Common myeloid progenitor, CD34-positive (primary cell): ENCODE data around the gene YJEFN3. TPM values are rescaled to one million over a fixed set of nuclear protein-coding genes. Genes with fewer than 3 reads are reported as not detected.

Source experiments
- CTCF ChIA-PET: fragments of 350-600 bp; sonication (Branson Sonifier 250); formaldehyde crosslinking; loops from one replicate; lab custom pipeline; 2021; ENCODE audit warnings: antibody characterized with exemption; lab: Charles Lee
- POLR2A ChIA-PET: fragments of 350-600 bp; sonication (Branson Sonifier 250); formaldehyde crosslinking; loops from one replicate; lab custom pipeline; 2021; ENCODE audit warnings: antibody characterized with exemption; lab: Charles Lee
- DNase-seq, 3 donors: peaks; one replicate each; pipeline versions ENCODE4 v3.0.0 to v3.0.0-alpha.2; 2013
- H3K27ac ChIP-seq, 2 experiments: 1 replicate in 1 of 2; 2 replicates in 1 of 2; pipeline ENCODE4 v1.7.0; 2013; ENCODE audit warnings: inconsistent platforms in 2 of 2, low read length in 2 of 2, mild to moderate bottlenecking in 2 of 2, low read depth in 1 of 2, moderate library complexity in 1 of 2; ENCODE audit not compliant: severe bottlenecking in 2 of 2, insufficient read depth in 1 of 2, poor library complexity in 1 of 2
- H3K27me3 ChIP-seq, 5 experiments: replicated peaks in 2 of 5; 1 replicate in 3 of 5; 2 replicates in 2 of 5; pipeline versions ENCODE4 v1.6.1 to v1.7.0; 2013; ENCODE audit warnings: low read length in 4 of 5, mild to moderate bottlenecking in 2 of 5, moderate library complexity in 2 of 5, inconsistent platforms in 1 of 5; ENCODE audit not compliant: insufficient read depth in 5 of 5, control insufficient read depth in 4 of 5
- H3K36me3 ChIP-seq, 4 experiments: 1 replicate in 2 of 4; 2 replicates in 2 of 4; pipeline versions ENCODE4 v1.6.1 to v1.7.0; 2013; ENCODE audit warnings: low read length in 3 of 4, control low read depth in 1 of 4, mild to moderate bottlenecking in 1 of 4; ENCODE audit not compliant: control insufficient read depth in 4 of 4, insufficient read depth in 4 of 4
- H3K4me1 ChIP-seq, 4 experiments: 1 replicate in 3 of 4; 2 replicates in 1 of 4; pipeline versions ENCODE4 v1.6.1 to v1.7.1; 2013; ENCODE audit warnings: low read length in 3 of 4, mild to moderate bottlenecking in 3 of 4, control low read depth in 1 of 4, inconsistent platforms in 1 of 4, moderate library complexity in 1 of 4; ENCODE audit not compliant: control insufficient read depth in 4 of 4, insufficient read depth in 4 of 4; ENCODE audit errors: control extremely low read depth in 1 of 4
- H3K4me3 ChIP-seq, 7 experiments: 1 replicate in 4 of 7; 2 replicates in 3 of 7; pipeline versions ENCODE4 v1.5.1 to v1.7.0; 2013; ENCODE audit warnings: mild to moderate bottlenecking in 7 of 7, low read length in 6 of 7, moderate library complexity in 6 of 7, inconsistent platforms in 2 of 7, low read depth in 2 of 7, control low read depth in 1 of 7; ENCODE audit not compliant: insufficient read depth in 4 of 7, control insufficient read depth in 1 of 7; ENCODE audit errors: extremely low read depth in 1 of 7
- H3K9me3 ChIP-seq, 5 experiments: 1 replicate in 4 of 5; 2 replicates in 1 of 5; pipeline versions ENCODE4 v1.6.1 to v1.7.1; 2013; ENCODE audit warnings: low read length in 4 of 5, mild to moderate bottlenecking in 2 of 5, inconsistent platforms in 1 of 5, low read depth in 1 of 5, moderate library complexity in 1 of 5; ENCODE audit not compliant: control insufficient read depth in 4 of 5, insufficient read depth in 2 of 5; ENCODE audit errors: control extremely low read depth in 1 of 5
- WGBS: methylation state at CpG from one replicate; pipeline ENCODE4 v1.1.5; 2013; ENCODE audit not compliant: insufficient coverage; 5-methylcytosine and 5-hydroxymethylcytosine counted together
- polyA plus RNA-seq: library from polyadenylated mRNA; unstranded; fragments of 120-200 nt; gene quantifications from one replicate; pipeline ENCODE4 v1.2.1, GENCODE V29; 2013

The YJEFN3 gene, protein sequence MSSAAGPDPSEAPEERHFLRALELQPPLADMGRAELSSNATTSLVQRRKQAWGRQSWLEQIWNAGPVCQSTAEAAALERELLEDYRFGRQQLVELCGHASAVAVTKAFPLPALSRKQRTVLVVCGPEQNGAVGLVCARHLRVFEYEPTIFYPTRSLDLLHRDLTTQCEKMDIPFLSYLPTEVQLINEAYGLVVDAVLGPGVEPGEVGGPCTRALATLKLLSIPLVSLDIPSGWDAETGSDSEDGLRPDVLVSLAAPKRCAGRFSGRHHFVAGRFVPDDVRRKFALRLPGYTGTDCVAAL
- polyA plus RNA-seq = 0.86 TPM

- no peak for DNase-seq
- no peak within 1 kb of the TSS for H3K4me3 ChIP-seq
- ChIA-PET POLR2A (no interaction called here), CTCF (interaction anchor here (0.9 to 1.7 kb wide), 7 partner anchors 12 to 431 kb away, joined by 3 to 5 read pairs (median 3); no protein-coding TSS in a partner anchor)
- H3K27ac ChIP-seq = no peak within 1 kb of the TSS
- H3K36me3 ChIP-seq = peaks cover 3 to 48% (median 29%) of the 10 kb centered on the region in 4 experiments
- H3K4me1 ChIP-seq = peaks cover 0 to 33% (median 11%) of the 10 kb centered on the region in 4 experiments
- WGBS = 92% methylated on average over 33 of the region's 50 CpGs
- no peaks in the 10 kb centered on the region for H3K27me3 ChIP-seq
- H3K9me3 ChIP-seq = no peaks in the 10 kb centered on the region
Observed at GRCh38 chr19:19528721-19529490, at the start of gene YJEFN3. TSS of gene YJEFN3 (plus strand) at chr19:19528911. CDS start at chr19:19528933, 22 bp downstream.

- no peak for DNase-seq
- Histone ChIP-seq H3K4me3 (no peak overlapping the region), H3K27me3 (no peaks in the 10 kb centered on the region), H3K4me1 (peaks cover 7 to 29% (median 23%) of the 10 kb centered on the region in 4 experiments), H3K27ac (no peak overlapping the region), H3K36me3 (peaks cover 2 to 74% (median 12%) of the 10 kb centered on the region in 4 experiments), H3K9me3 (no peaks in the 10 kb centered on the region)
- ChIA-PET POLR2A (interaction anchor here (0.6 kb wide), 1 partner anchor 27 kb away, joined by 3 read pairs; no protein-coding TSS in a partner anchor), CTCF (interaction anchor here (1.6 to 3.9 kb wide), 3 partner anchors 10 to 79 kb away, joined by 4 to 20 read pairs (median 5); no protein-coding TSS in a partner anchor)
- WGBS = 82% methylated on average over 5 of the region's 5 CpGs
Observed at GRCh38 chr19:19480688-19481087, 48.0 kb upstream of the YJEFN3 start.

- H3K36me3 ChIP-seq = peaks cover 2 to 65% (median 18%) of the 10 kb centered on the region in 4 experiments
- peaks cover 0 to 31% (median 25%) of the 10 kb centered on the region in 4 experiments for H3K4me1 ChIP-seq
- 95% methylated on average over 12 of the region's 19 CpGs for WGBS
- no peak overlapping the region for H3K27ac ChIP-seq
- ChIA-PET POLR2A (no interaction called here), CTCF (interaction anchor here (0.7 to 1.3 kb wide), 2 partner anchors 11 to 83 kb away, joined by 3 read pairs; no protein-coding TSS in a partner anchor)
- no peak for DNase-seq
- H3K4me3 ChIP-seq = no peak overlapping the region
- H3K27me3 ChIP-seq = no peaks in the 10 kb centered on the region
- no peaks in the 10 kb centered on the region for H3K9me3 ChIP-seq
Observed at GRCh38 chr19:19482809-19483596, 45.7 kb upstream of the YJEFN3 start.

GRCh38 chr19:19485161-19485997 is 43.3 kb upstream of the YJEFN3 start:
- Histone ChIP-seq H3K4me1 (peaks cover 4 to 54% (median 48%) of the 10 kb centered on the region in 4 experiments), H3K27ac (peak overlapping the region in 1 of 2 experiments; percentile 37), H3K27me3 (no peaks in the 10 kb centered on the region), H3K4me3 (no peak overlapping the region), H3K9me3 (no peaks in the 10 kb centered on the region), H3K36me3 (peaks cover 0 to 53% (median 19%) of the 10 kb centered on the region in 4 experiments)
- CTCF ChIA-PET = interaction anchor here (1.2 to 9.8 kb wide), 2 partner anchors 82 to 121 kb away, joined by 3 to 174 read pairs; no protein-coding TSS in a partner anchor
- 85% methylated on average over 15 of the region's 15 CpGs for WGBS
- POLR2A ChIA-PET = interaction anchor here (0.6 kb wide), 1 partner anchor 43 kb away, joined by 3 read pairs; no protein-coding TSS in a partner anchor
- no peak for DNase-seq

GRCh38 chr19:19485998-19486290 is 42.8 kb upstream of the YJEFN3 start:
- Histone ChIP-seq H3K4me1 (peaks cover 4 to 54% (median 45%) of the 10 kb centered on the region in 4 experiments), H3K27ac (peak overlapping the region in 1 of 2 experiments; percentile 37), H3K27me3 (no peaks in the 10 kb centered on the region), H3K9me3 (no peaks in the 10 kb centered on the region), H3K4me3 (no peak overlapping the region), H3K36me3 (peaks cover 0 to 50% (median 19%) of the 10 kb centered on the region in 4 experiments)
- POLR2A ChIA-PET = interaction anchor here (0.6 kb wide), 1 partner anchor 44 kb away, joined by 3 read pairs; no protein-coding TSS in a partner anchor
- CTCF ChIA-PET = interaction anchor here (0.6 to 9.8 kb wide), 3 partner anchors 55 to 121 kb away, joined by 3 to 174 read pairs (median 3); no protein-coding TSS in a partner anchor
- DNase-seq = no peak
- 89% methylated on average over 5 of the region's 5 CpGs for WGBS
